ENCODE data around the gene EPB41L5.
"Not testable (repeated sequence)": the region's sequence is repeated elsewhere in the genome, so short reads cannot be mapped to it uniquely, and the experiment has no call there.

EPB41L5 gene

DNA sequence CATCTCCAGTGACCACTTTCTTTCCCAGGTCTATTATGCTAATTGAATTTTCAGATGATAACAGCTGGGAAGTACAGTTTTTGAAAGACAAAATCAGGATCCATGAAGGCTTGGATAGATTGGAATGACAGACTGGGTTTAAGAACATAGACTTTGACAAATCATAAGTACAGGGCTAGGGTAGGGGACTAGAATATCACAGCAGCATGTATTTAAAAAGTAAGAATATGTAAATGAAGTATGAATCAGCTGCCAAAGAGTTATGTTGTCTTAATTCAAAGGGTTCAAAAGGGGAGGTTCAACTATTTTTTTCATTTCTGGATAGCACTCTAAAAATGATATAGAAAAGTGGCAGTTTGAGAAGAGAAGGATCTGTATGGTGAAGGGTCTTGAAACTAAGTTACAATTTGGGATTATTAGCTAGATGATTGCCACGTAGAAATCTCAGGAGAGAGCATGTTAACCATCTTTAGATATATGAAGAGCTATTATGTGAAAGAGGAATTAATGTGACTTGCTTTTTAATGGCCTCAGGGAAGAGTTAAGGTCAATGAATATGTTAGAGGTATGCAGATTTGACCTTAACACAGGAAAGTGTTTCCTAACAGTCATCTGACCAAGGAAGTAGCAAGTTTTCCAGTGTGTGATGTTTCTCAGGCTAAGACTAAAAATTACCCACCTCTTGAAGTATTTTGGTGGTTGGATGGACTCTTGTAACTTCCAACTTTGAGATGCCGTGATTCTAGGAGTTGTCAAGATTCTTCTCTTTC lies 128.6 kb downstream of the EPB41L5 start:
- DNase-seq (ENCODE audit: low read depth) = no peak

DNA sequence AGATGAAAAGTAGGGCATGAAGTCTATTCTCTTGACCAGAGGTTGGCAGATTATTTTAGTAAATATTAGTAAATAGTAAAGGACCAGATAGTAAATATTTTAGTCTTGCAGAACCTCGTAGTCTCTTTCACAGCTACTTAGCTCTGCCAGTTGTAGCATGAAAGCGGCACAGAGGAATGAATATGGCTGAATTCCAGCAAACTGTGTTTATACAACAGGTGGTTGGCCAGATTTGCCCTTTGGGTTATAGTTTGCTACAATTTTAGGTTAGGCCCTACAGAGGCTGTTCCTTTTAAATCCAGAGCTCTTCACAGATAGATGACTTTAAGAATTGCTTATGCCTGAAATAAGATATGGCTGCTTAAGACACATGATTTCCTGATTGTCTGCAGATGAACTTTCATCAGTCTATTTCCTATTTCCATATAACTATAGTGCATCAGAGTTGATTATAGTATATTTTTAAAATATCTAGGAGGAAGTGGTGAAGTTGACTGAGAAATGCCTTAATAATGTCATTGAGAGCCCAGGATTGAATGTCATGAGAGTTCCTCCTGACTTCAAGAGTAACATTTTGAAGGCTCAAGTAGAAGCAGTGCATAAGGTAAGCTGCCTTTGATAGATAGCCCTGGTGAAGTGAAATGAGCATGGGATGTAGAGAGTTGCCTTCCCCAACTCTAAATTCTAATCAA lies 129.8 kb downstream of the EPB41L5 start:
- no peak for DNase-seq (ENCODE audit: low read depth)

DNA sequence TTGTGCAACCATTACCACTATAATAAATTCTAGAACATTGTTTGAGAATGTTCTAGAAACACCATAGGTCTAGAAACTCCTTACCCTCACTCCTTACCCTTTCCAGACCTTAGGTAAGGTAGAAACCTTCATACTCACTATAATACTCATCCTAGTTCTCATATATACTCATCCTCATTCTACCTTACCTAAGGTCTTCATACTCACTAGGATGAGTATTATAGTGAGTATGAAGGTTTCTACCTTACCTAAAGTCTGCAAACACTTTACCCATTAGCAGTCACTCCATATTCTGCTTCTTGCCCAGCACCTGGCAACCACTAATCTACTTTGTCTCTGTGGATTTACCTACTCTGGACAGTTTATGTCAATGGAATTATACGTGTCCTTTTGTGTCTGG lies 135.4 kb downstream of the EPB41L5 start:
- DNase-seq (ENCODE audit: low read depth) = no peak

GRCh38 chr2:120148669-120149068 lies 135.8 kb downstream of the EPB41L5 start:
- DNase-seq (ENCODE audit: low read depth) = no peak

DNA sequence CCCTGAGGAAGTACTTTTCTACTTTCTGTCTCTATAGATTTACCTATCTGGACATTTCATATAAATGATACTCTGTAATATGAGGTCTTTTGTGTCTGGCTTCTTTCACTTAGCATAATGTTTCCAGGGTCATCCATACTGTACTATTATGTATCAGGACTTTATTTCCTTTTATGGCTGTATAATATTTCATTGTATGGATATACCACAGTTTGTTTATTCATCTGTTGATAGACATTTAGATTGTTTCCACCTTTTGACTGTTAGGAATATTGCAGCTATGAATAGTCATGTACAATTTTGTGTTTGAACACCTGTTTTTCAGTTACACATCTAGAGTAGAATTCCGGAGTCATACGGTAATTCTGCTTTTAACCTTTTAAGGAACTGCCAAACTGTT lies 136.5 kb downstream of the EPB41L5 start:
- DNase-seq (ENCODE audit: low read depth) = no peak

GRCh38 chr2:120150040-120150482 lies 137.2 kb downstream of the EPB41L5 start:
- DNase-seq (ENCODE audit: low read depth) = no peak

DNA sequence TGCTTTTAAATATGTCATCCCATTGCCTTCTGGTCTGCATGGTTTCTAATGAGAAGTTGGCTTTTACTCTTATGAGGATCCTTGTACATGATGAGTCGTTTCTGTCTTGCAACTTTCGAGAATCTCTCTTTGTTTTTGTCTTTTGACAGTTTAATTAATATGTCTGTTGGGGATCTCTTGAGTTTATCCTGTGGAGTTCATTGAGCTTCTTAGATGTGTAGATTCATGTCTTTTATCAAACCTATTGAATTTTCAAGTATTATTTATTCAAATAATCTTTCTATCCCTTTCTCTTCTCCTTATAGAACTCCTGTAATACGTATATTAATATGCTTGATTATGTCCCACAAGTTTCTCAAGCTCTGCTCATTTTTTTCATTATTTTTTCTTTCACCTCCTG lies 142.4 kb downstream of the EPB41L5 start:
- DNase-seq (ENCODE audit: low read depth) = no peak

- not testable (repeated sequence) for DNase-seq (ENCODE audit: low read depth)
These were observed 145.8 kb downstream of the EPB41L5 start for GRCh38 chr2:120158658-120159057.

DNA sequence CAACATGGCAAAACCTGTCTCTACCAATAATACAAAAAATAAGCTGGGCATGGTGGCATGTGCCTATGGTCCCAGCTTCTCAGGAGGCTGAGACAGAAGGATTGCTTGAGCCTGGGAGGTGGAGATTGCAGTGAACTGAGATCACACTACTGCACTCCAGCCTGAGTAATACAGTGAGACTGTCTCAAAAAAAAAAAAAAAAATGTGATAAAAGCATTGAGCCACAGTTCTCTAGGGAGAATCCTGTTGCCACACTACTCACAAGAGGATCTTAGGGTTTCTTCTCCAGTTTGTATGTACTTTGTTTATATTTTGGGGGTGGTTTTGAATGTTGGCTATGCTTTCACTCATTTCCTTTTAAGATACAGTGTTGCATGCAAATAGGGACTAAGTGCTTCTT lies 148.3 kb downstream of the EPB41L5 start:
- DNase-seq (ENCODE audit: low read depth) = no peak

DNA sequence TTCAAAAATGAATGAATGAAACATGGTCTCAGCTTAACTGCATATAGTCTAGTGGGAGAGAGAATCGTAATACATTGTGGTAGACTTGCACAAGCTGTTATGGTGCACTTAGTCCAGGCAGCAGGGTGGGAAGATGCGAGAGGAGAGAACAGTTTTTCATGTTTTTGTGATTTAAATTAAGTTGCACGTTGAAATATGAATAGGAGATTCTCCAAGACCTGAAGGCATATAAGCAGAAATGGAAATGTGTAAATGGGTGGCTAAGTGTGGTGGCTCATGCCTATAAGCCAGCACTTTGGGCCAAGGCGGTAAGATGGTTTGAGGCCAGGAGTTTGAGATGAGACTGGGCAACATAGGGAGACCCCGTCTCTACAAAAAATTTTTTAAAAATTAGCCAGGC lies 149.8 kb downstream of the EPB41L5 start:
- no peak for DNase-seq (ENCODE audit: low read depth)

GRCh38 chr2:120167272-120167671 lies 154.4 kb downstream of the EPB41L5 start:
- no peak for DNase-seq (ENCODE audit: low read depth)

DNA sequence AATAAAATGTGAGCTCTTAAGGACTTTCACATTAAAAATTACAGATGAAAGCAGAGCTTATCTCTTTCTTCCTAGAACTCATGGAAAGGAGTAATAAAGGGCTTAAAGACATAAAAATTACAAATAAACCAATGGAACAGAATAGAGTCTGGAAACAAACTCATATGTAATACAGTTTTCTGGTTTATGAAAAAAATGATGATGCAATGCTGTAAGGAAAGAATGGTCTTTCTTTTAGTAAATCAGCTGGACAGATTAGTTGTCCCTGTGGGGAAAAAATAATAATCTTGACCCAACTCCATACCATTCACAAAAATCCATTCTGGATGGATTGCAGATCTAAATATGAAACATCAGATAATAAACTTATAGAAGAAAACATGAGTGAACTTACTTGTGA lies 156.1 kb downstream of the EPB41L5 start:
- no peak for DNase-seq (ENCODE audit: low read depth)

DNA sequence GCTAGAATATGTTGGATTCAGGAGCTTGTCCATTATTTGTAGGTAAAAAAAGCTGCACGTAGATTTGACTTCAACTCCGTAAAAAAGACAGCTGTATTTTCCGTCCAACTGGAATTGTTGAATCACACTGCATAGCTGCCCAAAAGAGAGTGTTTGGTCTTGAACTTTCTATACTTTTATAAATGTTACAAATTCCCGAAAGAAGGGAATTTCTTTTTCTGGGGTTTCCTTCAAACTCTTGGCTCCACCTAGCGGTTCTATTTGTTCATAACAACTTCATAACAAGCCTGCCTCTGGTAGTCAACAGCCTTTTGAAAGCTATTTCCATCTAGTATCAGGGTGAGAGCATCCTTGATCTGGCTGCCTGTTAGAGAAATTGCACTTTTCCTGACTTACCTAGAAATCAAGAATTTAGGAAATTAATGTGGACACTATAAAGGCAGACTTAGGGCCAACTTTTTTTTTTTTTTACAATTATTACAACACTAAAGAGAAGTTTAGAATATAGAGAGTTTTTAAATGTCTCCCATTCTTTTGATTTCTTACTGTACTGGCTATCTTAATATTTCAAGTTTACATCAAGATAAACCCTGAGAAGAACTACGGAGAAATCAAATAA lies 162.2 kb downstream of the EPB41L5 start:
- peak; percentile 52 for DNase-seq (ENCODE audit: low read depth)

DNA sequence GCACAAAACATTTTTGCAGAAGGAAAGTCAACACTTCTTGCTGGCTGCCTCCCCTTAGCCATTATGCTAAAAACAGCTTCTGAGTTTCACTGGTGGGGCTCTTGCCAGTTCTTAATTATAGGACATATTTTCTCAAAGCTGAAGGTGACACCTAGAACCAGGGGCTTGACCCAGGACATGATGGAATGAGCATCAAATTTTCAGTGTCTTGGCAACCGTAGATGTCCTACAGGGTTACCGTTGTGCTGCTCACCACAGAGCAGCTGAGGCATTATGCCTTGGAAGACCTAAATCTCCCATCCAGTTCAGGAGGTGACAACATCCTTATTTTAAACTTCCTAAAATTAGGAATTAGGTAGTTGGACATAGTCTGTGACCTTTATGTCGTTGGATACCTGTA lies 163.6 kb downstream of the EPB41L5 start:
- no peak for DNase-seq (ENCODE audit: low read depth)

GRCh38 chr2:120177001-120177621 lies 164.2 kb downstream of the EPB41L5 start:
- DNase-seq (ENCODE audit: low read depth) = no peak

- DNase-seq (ENCODE audit: low read depth) = no peak
These were observed 165.1 kb downstream of the EPB41L5 start for GRCh38 chr2:120177973-120178372.

DNA sequence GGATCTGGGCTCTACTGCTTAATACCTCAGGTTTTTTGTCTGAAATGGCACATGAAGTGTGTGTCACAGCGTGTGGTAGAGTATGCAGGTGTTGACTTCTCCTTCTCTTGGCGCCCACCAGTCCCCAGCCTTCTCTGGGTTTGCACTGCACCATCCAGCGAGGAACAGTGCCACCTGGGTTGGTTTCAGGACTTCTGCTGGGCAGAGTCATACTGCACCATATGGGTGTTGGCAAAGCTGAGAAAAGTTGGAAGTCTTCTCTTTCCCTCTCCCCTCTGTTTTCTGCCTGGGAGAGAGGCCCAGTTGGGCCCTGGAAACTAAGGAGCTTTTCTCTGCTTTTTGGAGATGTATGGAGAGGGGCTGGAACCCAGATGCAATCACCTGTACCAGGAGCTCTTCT lies 166.5 kb downstream of the EPB41L5 start:
- no peak for DNase-seq (ENCODE audit: low read depth)

DNA sequence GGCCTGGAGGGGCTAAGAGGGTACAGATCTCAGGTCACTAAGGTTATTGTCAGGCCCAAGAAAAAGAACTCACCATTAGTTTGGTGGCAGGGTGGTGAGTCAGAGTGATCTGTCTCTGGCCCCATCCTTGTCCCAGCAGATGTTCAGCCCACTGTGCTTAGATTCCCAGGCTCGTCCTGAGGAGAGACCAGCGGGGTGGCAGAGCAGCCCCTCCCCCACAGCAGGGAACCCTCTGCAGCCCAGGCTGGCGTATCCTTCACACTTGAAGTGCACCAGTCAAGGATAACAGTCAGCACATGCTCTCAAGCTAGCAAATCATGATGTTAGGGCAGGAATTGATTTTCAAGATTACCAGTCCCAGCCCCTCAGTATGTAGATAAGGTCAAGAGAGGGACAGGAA lies 167.2 kb downstream of the EPB41L5 start:
- DNase-seq (ENCODE audit: low read depth) = no peak

- no peak for DNase-seq (ENCODE audit: low read depth)
These were observed 169.2 kb downstream of the EPB41L5 start for GRCh38 chr2:120182019-120182560.

DNA sequence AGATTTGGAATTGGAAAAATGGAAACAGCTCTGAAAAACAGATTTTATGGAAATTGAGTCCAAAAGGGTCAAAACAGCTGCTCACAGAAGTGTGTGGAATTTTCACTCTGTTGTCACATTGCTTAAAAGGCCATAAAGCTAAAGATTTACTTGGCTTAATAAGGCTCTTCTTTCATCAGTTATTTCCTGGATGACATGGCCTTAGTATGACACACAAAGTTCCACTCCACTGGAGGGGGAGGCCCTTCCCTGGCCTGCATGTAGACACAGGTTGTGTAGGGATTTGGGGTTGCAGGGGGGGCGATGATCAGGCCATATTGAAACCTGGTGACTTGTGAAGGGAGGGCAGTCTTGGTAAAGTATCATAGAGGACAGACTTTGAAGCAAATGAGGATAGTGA lies 176.3 kb downstream of the EPB41L5 start:
- no peak for DNase-seq (ENCODE audit: low read depth)

GRCh38 chr2:120192280-120192679 lies 179.4 kb downstream of the EPB41L5 start:
- DNase-seq (ENCODE audit: low read depth) = no peak

DNA sequence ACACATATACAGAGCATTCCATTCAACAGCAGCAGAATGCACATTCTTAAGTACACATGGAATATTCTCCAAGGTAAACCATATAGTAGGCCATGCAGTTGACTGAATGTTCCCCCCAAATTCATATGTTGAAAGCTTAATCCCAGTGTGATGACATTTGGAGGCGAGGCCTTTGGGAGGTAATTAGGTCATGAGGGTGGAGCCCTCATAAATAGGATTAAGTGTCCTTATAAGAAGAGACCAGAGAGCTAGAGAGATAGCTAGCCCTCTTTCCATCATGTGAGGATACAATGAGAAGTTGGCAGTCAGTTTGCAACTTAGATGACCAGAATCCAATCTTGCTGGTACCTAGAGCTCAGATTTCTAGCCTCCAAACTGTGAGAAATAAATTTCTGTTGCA lies 182.7 kb downstream of the EPB41L5 start:
- no peak for DNase-seq (ENCODE audit: low read depth)
